Vagina (tissue), 2 donors: Measurements from ENCODE around the gene ARSG. TPM values are rescaled to one million over a fixed set of nuclear protein-coding genes. Genes with fewer than 3 reads are reported as not detected.
"Not testable (repeated sequence)": the region's sequence is repeated elsewhere in the genome, so short reads cannot be mapped to it uniquely, and the experiment has no call there.

Experiments
- DNase-seq, 2 donors: peaks; one replicate each; pipeline ENCODE4 v3.0.0-alpha.2; 2017; ENCODE audit errors: extremely low spot score in 2 of 2
- H3K27ac ChIP-seq: fragments of 200-600 bp; sonication (generic); one replicate; pipeline ENCODE4 v1.5.1; 2019
- H3K27me3 ChIP-seq: fragments of 200-600 bp; sonication (generic); one replicate; pipeline ENCODE4 v1.5.1; 2019
- H3K36me3 ChIP-seq, 2 donors: fragments of 200-600 bp; sonication (generic); one replicate each; pipeline ENCODE4 v1.5.1; 2017 to 2019
- H3K4me1 ChIP-seq: fragments of 200-600 bp; sonication (generic); one replicate; pipeline ENCODE4 v1.5.1; 2019
- H3K4me3 ChIP-seq, 2 donors: fragments of 200-600 bp; sonication (generic); 1 replicate in 1 of 2; 2 replicates in 1 of 2; pipeline ENCODE4 v1.5.1; 2016 to 2019
- H3K9me3 ChIP-seq: fragments of 200-600 bp; sonication (generic); one replicate; pipeline ENCODE4 v1.5.1; 2019
- POLR2A ChIP-seq, 2 donors: fragments of 450-650 bp; IDR thresholded peaks; one replicate each; pipeline ENCODE4 v1.6.1; 2017; ENCODE audit warnings: antibody characterized with exemption in 2 of 2, mild to moderate bottlenecking in 2 of 2, moderate library complexity in 2 of 2
- POLR2AphosphoS5 ChIP-seq, 2 donors: sonication (generic); formaldehyde crosslinking; IDR thresholded peaks; one replicate each; pipeline ENCODE4 v1.9.0; 2017; ENCODE audit warnings: antibody characterized with exemption in 2 of 2, mild to moderate bottlenecking in 2 of 2, low read depth in 1 of 2; ENCODE audit not compliant: insufficient read depth in 1 of 2
- intact Hi-C: fragments of 100-400 bp; cut with DNase I; formaldehyde crosslinking; loops from one replicate; pipeline ENCODE4 v1.15.1; 2023
- total RNA-seq: library from RNA; depleted of rRNA; stranded (reverse); fragments of >200 nt; gene quantifications from one replicate; pipeline ENCODE4 v1.2.3, GENCODE V29; 2016
- TF ChIP-seq, protein P1 (sequence below), 3 experiments: fragments of 450-650 bp in 2 of 3; fragments of 200-600 bp in 1 of 3; sonication (generic) in 1 of 3; IDR thresholded peaks; one replicate each; pipeline ENCODE4 v1.5.1; 2017 to 2019; ENCODE audit warnings: antibody characterized with exemption in 3 of 3, mild to moderate bottlenecking in 2 of 3, moderate library complexity in 2 of 3

ARSG gene
- total RNA-seq, 1 donor from 2014 or later = 8.1 TPM

DNA sequence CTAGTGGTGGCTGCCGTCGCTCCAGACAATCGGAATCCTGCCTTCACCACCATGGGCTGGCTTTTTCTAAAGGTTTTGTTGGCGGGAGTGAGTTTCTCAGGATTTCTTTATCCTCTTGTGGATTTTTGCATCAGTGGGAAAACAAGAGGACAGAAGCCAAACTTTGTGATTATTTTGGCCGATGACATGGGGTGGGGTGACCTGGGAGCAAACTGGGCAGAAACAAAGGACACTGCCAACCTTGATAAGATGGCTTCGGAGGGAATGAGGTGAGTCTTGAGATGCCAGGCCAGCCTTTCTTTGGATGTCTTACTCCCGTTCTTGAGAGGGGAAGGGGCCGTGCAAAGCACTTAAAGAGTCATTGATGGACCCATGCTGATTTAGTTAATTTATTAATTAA is 16.1 kb downstream of the ARSG start:
- H3K36me3 ChIP-seq = no peaks in the 10 kb centered on the region
- no peak overlapping the region for H3K4me3 ChIP-seq
- no peak for DNase-seq
- no peak overlapping the region for H3K27ac ChIP-seq
- no peaks in the 10 kb centered on the region for H3K4me1 ChIP-seq
- H3K27me3 ChIP-seq = no peaks in the 10 kb centered on the region
- TF ChIP-seq, protein P1, sequence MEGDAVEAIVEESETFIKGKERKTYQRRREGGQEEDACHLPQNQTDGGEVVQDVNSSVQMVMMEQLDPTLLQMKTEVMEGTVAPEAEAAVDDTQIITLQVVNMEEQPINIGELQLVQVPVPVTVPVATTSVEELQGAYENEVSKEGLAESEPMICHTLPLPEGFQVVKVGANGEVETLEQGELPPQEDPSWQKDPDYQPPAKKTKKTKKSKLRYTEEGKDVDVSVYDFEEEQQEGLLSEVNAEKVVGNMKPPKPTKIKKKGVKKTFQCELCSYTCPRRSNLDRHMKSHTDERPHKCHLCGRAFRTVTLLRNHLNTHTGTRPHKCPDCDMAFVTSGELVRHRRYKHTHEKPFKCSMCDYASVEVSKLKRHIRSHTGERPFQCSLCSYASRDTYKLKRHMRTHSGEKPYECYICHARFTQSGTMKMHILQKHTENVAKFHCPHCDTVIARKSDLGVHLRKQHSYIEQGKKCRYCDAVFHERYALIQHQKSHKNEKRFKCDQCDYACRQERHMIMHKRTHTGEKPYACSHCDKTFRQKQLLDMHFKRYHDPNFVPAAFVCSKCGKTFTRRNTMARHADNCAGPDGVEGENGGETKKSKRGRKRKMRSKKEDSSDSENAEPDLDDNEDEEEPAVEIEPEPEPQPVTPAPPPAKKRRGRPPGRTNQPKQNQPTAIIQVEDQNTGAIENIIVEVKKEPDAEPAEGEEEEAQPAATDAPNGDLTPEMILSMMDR (IDR thresholded peaks at IDR 0.05) = no peak
- TF ChIP-seq POLR2AphosphoS5 (IDR thresholded peaks at IDR 0.05; ENCODE audit: insufficient read depth in 1 of 2, low read depth in 1 of 2) (no peak), POLR2A (IDR thresholded peaks at IDR 0.05) (no peak)
- intact Hi-C loops = no loop called here
- no peaks in the 10 kb centered on the region for H3K9me3 ChIP-seq

DNA sequence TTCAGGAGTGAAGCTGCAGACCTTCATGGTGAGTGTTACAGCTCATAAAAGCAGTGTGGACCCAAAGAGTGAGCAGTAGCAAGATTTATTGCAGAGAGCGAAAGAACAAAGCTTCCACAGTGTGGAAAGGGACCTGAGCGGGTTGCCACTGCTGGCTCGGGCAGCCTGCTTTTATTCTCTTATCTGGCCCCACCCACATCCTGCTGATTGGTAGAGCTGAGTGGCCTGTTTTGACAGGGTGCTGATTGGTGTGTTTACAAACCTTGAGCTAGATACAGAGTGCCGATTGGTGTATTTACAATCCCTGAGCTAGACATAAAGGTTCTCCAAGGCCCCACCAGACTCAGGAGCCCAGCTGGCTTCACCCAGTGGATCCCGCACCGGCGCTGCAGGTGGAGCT is 17.2 kb downstream of the ARSG start:
- DNase-seq, H3K27me3 ChIP-seq, H3K9me3 ChIP-seq, H3K4me1 ChIP-seq, intact Hi-C loops, H3K36me3 ChIP-seq, H3K4me3 ChIP-seq, H3K27ac ChIP-seq: not testable (repeated sequence)

DNA sequence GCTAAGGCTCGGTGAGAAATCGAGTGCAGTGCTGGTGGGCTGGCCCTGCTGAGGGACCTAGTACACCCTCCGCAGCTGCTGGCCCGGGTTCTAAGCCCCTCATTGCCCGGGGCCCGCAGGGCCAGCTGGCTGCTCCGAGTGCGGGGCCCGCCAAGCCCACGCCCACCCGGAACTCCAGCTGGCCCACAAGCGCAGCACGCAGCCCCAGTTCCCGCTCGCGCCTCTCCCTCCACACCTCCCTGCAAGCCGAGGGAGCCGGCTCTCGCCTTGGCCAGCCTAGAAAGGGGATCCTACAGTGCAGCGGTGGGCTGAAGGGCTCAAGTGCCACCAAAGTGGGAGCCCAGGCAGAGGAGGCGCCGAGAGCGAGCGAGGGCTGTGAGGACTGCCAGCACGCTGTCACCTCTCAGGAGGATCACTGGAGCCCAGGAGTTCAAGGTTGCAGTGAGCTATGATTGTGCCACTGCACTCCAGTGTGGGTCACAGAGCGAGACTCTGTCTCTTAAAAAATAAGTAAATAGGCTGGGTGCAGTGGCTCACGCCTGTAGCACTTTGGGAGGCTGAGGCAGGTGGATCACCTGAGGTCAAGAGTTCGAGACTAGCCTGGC is 17.9 kb downstream of the ARSG start:
- intact Hi-C loops, H3K27ac ChIP-seq: not testable (repeated sequence)

DNA sequence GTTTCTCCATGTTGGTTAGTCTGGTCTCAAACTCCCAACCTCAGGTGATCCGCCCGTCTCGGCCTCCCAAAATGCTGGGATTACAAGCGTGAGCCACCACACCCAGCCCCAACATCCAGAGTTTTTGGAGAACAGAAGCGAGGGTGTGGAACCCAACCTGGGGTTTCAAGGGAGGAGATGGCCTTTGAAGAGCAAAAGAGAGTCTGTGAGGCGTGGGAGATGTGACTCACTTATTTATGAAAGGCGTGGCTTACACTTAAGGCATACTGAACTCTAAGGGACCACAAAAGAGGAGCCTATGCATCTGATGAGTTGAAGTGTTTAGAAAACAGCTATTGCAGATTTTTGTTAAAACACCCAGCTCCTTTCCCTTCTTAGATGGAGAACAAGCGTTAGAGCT is 18.9 kb downstream of the ARSG start:
- peaks cover under 1% of the 10 kb centered on the region for H3K4me1 ChIP-seq

More for the DNA sequence above, 17.9 kb downstream of the ARSG start:
- H3K27me3 ChIP-seq, H3K4me1 ChIP-seq, H3K36me3 ChIP-seq, DNase-seq, H3K9me3 ChIP-seq, H3K4me3 ChIP-seq: not testable (repeated sequence)

DNA sequence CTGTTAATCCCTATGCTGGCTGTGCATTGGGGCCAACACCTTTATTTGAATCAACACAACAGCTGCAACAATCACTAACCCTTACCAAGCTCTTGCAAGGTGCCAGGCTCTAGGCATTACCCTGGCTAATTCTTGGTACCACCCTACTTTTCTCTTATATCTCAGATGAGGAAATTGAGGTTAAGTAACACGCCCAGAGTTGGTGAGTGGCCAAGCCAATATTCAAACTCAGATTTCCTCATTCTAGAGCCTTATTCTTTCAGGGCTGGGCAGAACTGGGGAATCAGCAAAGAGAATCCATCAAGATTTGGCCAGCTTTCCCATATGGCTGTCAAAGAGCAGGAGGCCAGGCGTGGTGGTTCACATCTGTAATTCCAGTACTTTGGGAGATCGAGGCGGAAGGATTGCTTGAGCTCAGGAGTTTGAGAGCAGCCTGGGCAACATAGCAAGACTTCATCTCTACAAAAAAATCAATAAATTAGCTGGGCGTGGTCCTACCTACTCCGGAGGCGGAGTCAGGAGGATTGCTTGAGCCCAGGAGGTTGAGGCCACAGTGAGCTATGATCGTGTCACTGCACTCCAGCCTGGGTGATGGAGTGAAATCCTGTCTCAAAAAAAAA is 23.7 kb downstream of the ARSG start:
- intact Hi-C loops = no loop called here
- Histone ChIP-seq H3K27me3 (no peaks in the 10 kb centered on the region), H3K36me3 (no peaks in the 10 kb centered on the region), H3K27ac (no peak overlapping the region), H3K4me1 (peaks cover 5% of the 10 kb centered on the region), H3K4me3 (no peak overlapping the region), H3K9me3 (no peaks in the 10 kb centered on the region)
- TF ChIP-seq POLR2A (IDR thresholded peaks at IDR 0.05) = no peak
- peak in 1 of 2 donors; percentile 28 for TF ChIP-seq POLR2AphosphoS5 (IDR thresholded peaks at IDR 0.05; ENCODE audit: insufficient read depth in 1 of 2, low read depth in 1 of 2)
- no peak for DNase-seq

More for the DNA sequence above, 18.9 kb downstream of the ARSG start:
- intact Hi-C loops = no loop called here
- H3K36me3 ChIP-seq = no peaks in the 10 kb centered on the region
- DNase-seq = no peak
- H3K27ac ChIP-seq = no peak overlapping the region
- H3K4me3 ChIP-seq = no peak overlapping the region
- no peak for TF ChIP-seq POLR2AphosphoS5 (IDR thresholded peaks at IDR 0.05; ENCODE audit: insufficient read depth in 1 of 2, low read depth in 1 of 2)
- TF ChIP-seq POLR2A (IDR thresholded peaks at IDR 0.05) = no peak
- TF ChIP-seq, protein P1 (IDR thresholded peaks at IDR 0.05) = no peak
- H3K27me3 ChIP-seq = no peaks in the 10 kb centered on the region
- no peaks in the 10 kb centered on the region for H3K9me3 ChIP-seq

DNA sequence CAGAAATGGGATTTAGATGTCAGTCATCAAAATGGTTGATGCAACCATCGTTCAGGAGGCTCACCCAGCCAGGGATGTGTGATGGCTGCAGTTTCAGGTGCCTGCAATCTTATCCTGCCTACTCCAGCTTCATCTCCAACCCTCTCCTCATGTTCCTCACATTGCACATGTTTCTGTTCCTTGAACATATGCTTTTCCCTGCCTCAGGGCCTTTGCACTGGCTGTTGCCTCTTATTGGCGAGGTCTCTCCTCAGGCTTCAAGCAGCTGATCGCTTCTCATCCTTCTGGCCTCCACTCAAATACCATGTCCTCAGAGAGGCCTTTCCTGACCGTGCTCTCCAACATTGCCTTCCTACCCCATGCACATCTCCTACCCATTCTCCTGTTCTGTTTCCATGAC is 24.6 kb downstream of the ARSG start:
- Histone ChIP-seq H3K27me3 (no peaks in the 10 kb centered on the region), H3K9me3 (no peaks in the 10 kb centered on the region), H3K36me3 (no peaks in the 10 kb centered on the region), H3K4me1 (peaks cover 5% of the 10 kb centered on the region), H3K27ac (no peak overlapping the region), H3K4me3 (no peak overlapping the region)
- TF ChIP-seq, protein P1 (IDR thresholded peaks at IDR 0.05) = no peak
- no peak for TF ChIP-seq POLR2AphosphoS5 (IDR thresholded peaks at IDR 0.05; ENCODE audit: insufficient read depth in 1 of 2, low read depth in 1 of 2)
- no peak for TF ChIP-seq POLR2A (IDR thresholded peaks at IDR 0.05)
- intact Hi-C loops = no loop called here
- no peak for DNase-seq
